ENCODE results near the gene TBL1X.
"Not testable (repeated sequence)": the region's sequence is repeated elsewhere in the genome, so short reads cannot be mapped to it uniquely, and the experiment has no call there.

The TBL1X gene

GRCh38 chrX:9530848-9531274, 66.0 kb downstream of the TBL1X start:
- peak overlapping the region; percentile 18 for H3K27ac ChIP-seq (ENCODE audit: insufficient read depth, low read depth, low read length, poor library complexity, severe bottlenecking)

GRCh38 chrX:9532349-9532748, 67.5 kb downstream of the TBL1X start:
- Histone ChIP-seq H3K27me3 (ENCODE audit: control insufficient read depth, insufficient read depth, low read length, poor library complexity, severe bottlenecking) (no peaks in the 10 kb centered on the region), H3K4me3 (ENCODE audit: insufficient read depth, low read depth, low read length) (no peak overlapping the region), H3K27ac (ENCODE audit: insufficient read depth, low read depth, low read length, poor library complexity, severe bottlenecking) (no peak overlapping the region), H3K4me1 (ENCODE audit: control insufficient read depth, insufficient read depth, low read length) (peaks cover 36% of the 10 kb centered on the region), H3K9me3 (ENCODE audit: control insufficient read depth, low read length) (no peaks in the 10 kb centered on the region), H3K36me3 (ENCODE audit: control insufficient read depth, insufficient read depth, low read length) (no peaks in the 10 kb centered on the region)
- WGBS, 2 experiments: 72 to 76% methylated on average over 12 of the region's 12 CpGs

More at GRCh38 chrX:9530848-9531274, 66.0 kb downstream of the TBL1X start:
- Histone ChIP-seq H3K4me3 (ENCODE audit: insufficient read depth, low read depth, low read length) (no peak overlapping the region), H3K36me3 (ENCODE audit: control insufficient read depth, insufficient read depth, low read length) (no peaks in the 10 kb centered on the region), H3K27me3 (ENCODE audit: control insufficient read depth, insufficient read depth, low read length, poor library complexity, severe bottlenecking) (no peaks in the 10 kb centered on the region), H3K4me1 (ENCODE audit: control insufficient read depth, insufficient read depth, low read length) (peaks cover 36% of the 10 kb centered on the region), H3K9me3 (ENCODE audit: control insufficient read depth, low read length) (no peaks in the 10 kb centered on the region)
- WGBS, 2 experiments: 0 to 1% methylated on average over 8 of the region's 9 CpGs

GRCh38 chrX:9533611-9534010, 68.8 kb downstream of the TBL1X start:
- H3K9me3 ChIP-seq (ENCODE audit: control insufficient read depth, low read length): no peaks in the 10 kb centered on the region
- no peaks in the 10 kb centered on the region for H3K36me3 ChIP-seq (ENCODE audit: control insufficient read depth, insufficient read depth, low read length)
- WGBS, 2 experiments: 89 to 90% methylated on average over 8 of the region's 8 CpGs
- no peak overlapping the region for H3K4me3 ChIP-seq (ENCODE audit: insufficient read depth, low read depth, low read length)
- H3K4me1 ChIP-seq (ENCODE audit: control insufficient read depth, insufficient read depth, low read length): peaks cover 36% of the 10 kb centered on the region
- no peaks in the 10 kb centered on the region for H3K27me3 ChIP-seq (ENCODE audit: control insufficient read depth, insufficient read depth, low read length, poor library complexity, severe bottlenecking)
- H3K27ac ChIP-seq (ENCODE audit: insufficient read depth, low read depth, low read length, poor library complexity, severe bottlenecking): no peak overlapping the region

GRCh38 chrX:9534686-9535085, 69.8 kb downstream of the TBL1X start:
- 0% methylated on average over 1 of the region's 3 CpGs for WGBS, 2 experiments
- Histone ChIP-seq H3K27me3 (ENCODE audit: control insufficient read depth, insufficient read depth, low read length, poor library complexity, severe bottlenecking) (no peaks in the 10 kb centered on the region), H3K27ac (ENCODE audit: insufficient read depth, low read depth, low read length, poor library complexity, severe bottlenecking) (peak overlapping the region; percentile 63), H3K4me3 (ENCODE audit: insufficient read depth, low read depth, low read length) (no peak overlapping the region), H3K4me1 (ENCODE audit: control insufficient read depth, insufficient read depth, low read length) (peaks cover 36% of the 10 kb centered on the region), H3K36me3 (ENCODE audit: control insufficient read depth, insufficient read depth, low read length) (no peaks in the 10 kb centered on the region), H3K9me3 (ENCODE audit: control insufficient read depth, low read length) (no peaks in the 10 kb centered on the region)

- Histone ChIP-seq H3K27me3 (ENCODE audit: control insufficient read depth, insufficient read depth, low read length, poor library complexity, severe bottlenecking) (no peaks in the 10 kb centered on the region), H3K4me3 (ENCODE audit: insufficient read depth, low read depth, low read length) (no peak overlapping the region), H3K36me3 (ENCODE audit: control insufficient read depth, insufficient read depth, low read length) (no peaks in the 10 kb centered on the region), H3K4me1 (ENCODE audit: control insufficient read depth, insufficient read depth, low read length) (peaks cover 36% of the 10 kb centered on the region), H3K9me3 (ENCODE audit: control insufficient read depth, low read length) (no peaks in the 10 kb centered on the region), H3K27ac (ENCODE audit: insufficient read depth, low read depth, low read length, poor library complexity, severe bottlenecking) (peak overlapping the region; percentile 63)
- WGBS, 2 experiments: 29 to 39% methylated on average over 4 of the region's 4 CpGs
Measured at GRCh38 chrX:9535101-9535500, 70.2 kb downstream of the TBL1X start.

GRCh38 chrX:9536156-9536555, 71.3 kb downstream of the TBL1X start:
- not testable (repeated sequence) for H3K27me3 ChIP-seq (ENCODE audit: control insufficient read depth, insufficient read depth, low read length, poor library complexity, severe bottlenecking); H3K27ac ChIP-seq (ENCODE audit: insufficient read depth, low read depth, low read length, poor library complexity, severe bottlenecking); H3K9me3 ChIP-seq (ENCODE audit: control insufficient read depth, low read length); H3K4me3 ChIP-seq (ENCODE audit: insufficient read depth, low read depth, low read length); H3K36me3 ChIP-seq (ENCODE audit: control insufficient read depth, insufficient read depth, low read length)
- peaks cover 32% of the 10 kb centered on the region for H3K4me1 ChIP-seq (ENCODE audit: control insufficient read depth, insufficient read depth, low read length)
- 90% methylated on average over 10 of the region's 10 CpGs for WGBS, 2 experiments

- Histone ChIP-seq H3K27me3 (ENCODE audit: control insufficient read depth, insufficient read depth, low read length, poor library complexity, severe bottlenecking) (no peaks in the 10 kb centered on the region), H3K36me3 (ENCODE audit: control insufficient read depth, insufficient read depth, low read length) (no peaks in the 10 kb centered on the region), H3K9me3 (ENCODE audit: control insufficient read depth, low read length) (no peaks in the 10 kb centered on the region), H3K4me3 (ENCODE audit: insufficient read depth, low read depth, low read length) (no peak overlapping the region), H3K4me1 (ENCODE audit: control insufficient read depth, insufficient read depth, low read length) (peaks cover 32% of the 10 kb centered on the region), H3K27ac (ENCODE audit: insufficient read depth, low read depth, low read length, poor library complexity, severe bottlenecking) (no peak overlapping the region)
- 97% methylated on average over 8 of the region's 8 CpGs for WGBS, 2 experiments
Measured at GRCh38 chrX:9537781-9538180, 72.9 kb downstream of the TBL1X start.

- H3K4me3 ChIP-seq (ENCODE audit: insufficient read depth, low read depth, low read length): no peak overlapping the region
- H3K9me3 ChIP-seq (ENCODE audit: control insufficient read depth, low read length): no peaks in the 10 kb centered on the region
- H3K27ac ChIP-seq (ENCODE audit: insufficient read depth, low read depth, low read length, poor library complexity, severe bottlenecking): no peak overlapping the region
- WGBS, 2 experiments: 88 to 89% methylated on average over 10 of the region's 10 CpGs
- no peaks in the 10 kb centered on the region for H3K27me3 ChIP-seq (ENCODE audit: control insufficient read depth, insufficient read depth, low read length, poor library complexity, severe bottlenecking)
- peaks cover 27% of the 10 kb centered on the region for H3K4me1 ChIP-seq (ENCODE audit: control insufficient read depth, insufficient read depth, low read length)
- H3K36me3 ChIP-seq (ENCODE audit: control insufficient read depth, insufficient read depth, low read length): no peaks in the 10 kb centered on the region
Measured at GRCh38 chrX:9538544-9539045, 73.7 kb downstream of the TBL1X start.

GRCh38 chrX:9539605-9540387, 74.9 kb downstream of the TBL1X start:
- Histone ChIP-seq H3K27ac (ENCODE audit: insufficient read depth, low read depth, low read length, poor library complexity, severe bottlenecking) (no peak overlapping the region), H3K4me1 (ENCODE audit: control insufficient read depth, insufficient read depth, low read length) (peaks cover 17% of the 10 kb centered on the region), H3K36me3 (ENCODE audit: control insufficient read depth, insufficient read depth, low read length) (no peaks in the 10 kb centered on the region), H3K4me3 (ENCODE audit: insufficient read depth, low read depth, low read length) (no peak overlapping the region), H3K27me3 (ENCODE audit: control insufficient read depth, insufficient read depth, low read length, poor library complexity, severe bottlenecking) (no peaks in the 10 kb centered on the region), H3K9me3 (ENCODE audit: control insufficient read depth, low read length) (no peaks in the 10 kb centered on the region)
- 89 to 93% methylated on average over 5 of the region's 5 CpGs for WGBS, 2 experiments

- Histone ChIP-seq H3K4me3 (ENCODE audit: insufficient read depth, low read depth, low read length) (no peak overlapping the region), H3K27me3 (ENCODE audit: control insufficient read depth, insufficient read depth, low read length, poor library complexity, severe bottlenecking) (no peaks in the 10 kb centered on the region), H3K36me3 (ENCODE audit: control insufficient read depth, insufficient read depth, low read length) (no peaks in the 10 kb centered on the region), H3K4me1 (ENCODE audit: control insufficient read depth, insufficient read depth, low read length) (peaks cover 8% of the 10 kb centered on the region), H3K27ac (ENCODE audit: insufficient read depth, low read depth, low read length, poor library complexity, severe bottlenecking) (no peak overlapping the region), H3K9me3 (ENCODE audit: control insufficient read depth, low read length) (no peaks in the 10 kb centered on the region)
- WGBS, 2 experiments: 86 to 87% methylated on average over 12 to 13 of the region's 13 CpGs
Measured at GRCh38 chrX:9542106-9542760, 77.4 kb downstream of the TBL1X start.
